MCF 10A (cell line): Measurements from ENCODE around the gene PAFAH1B2. TPM values are rescaled to one million over a fixed set of nuclear protein-coding genes. Genes with fewer than 3 reads are reported as not detected.

ENCODE experiments used
- BruUV-seq: library from RNA; stranded (reverse); fragments of 400-500 nt; replicated peaks from 2 replicates; lab custom pipeline; 2021; lab: Mats Ljungman, UMichigan
- CTCF ChIA-PET: fragments of 300-600 bp; sonication (Branson Sonifier 250); formaldehyde crosslinking; extraction: SDS; loops from one replicate; lab custom pipeline; 2021; ENCODE audit warnings: antibody characterized with exemption, inconsistent platforms; lab: Yijun Ruan, JAX
- POLR2A ChIA-PET: fragments of 300-600, 350-650 bp; sonication (Branson Sonifier 250); formaldehyde crosslinking; extraction: SDS; loops from one replicate; lab custom pipeline; 2020; ENCODE audit warnings: antibody characterized with exemption, inconsistent platforms; lab: Yijun Ruan, JAX
- DNase-seq: peaks from one replicate; pipeline ENCODE4 v3.0.0-alpha.2; 2018; ENCODE audit not compliant: unreplicated experiment
- H3K27ac Mint-ChIP-seq: one replicate; pipeline ENCODE4 v1.8.0; 2022; ENCODE audit warnings: mild to moderate bottlenecking, low read depth, mixed read lengths; ENCODE audit not compliant: unreplicated experiment
- H3K27me3 Mint-ChIP-seq: one replicate; pipeline ENCODE4 v1.8.0; 2022; ENCODE audit warnings: mixed read lengths; ENCODE audit not compliant: insufficient read depth, unreplicated experiment
- H3K36me3 Mint-ChIP-seq: one replicate; pipeline ENCODE4 v1.8.0; 2022; ENCODE audit warnings: mild to moderate bottlenecking, moderate library complexity, mixed read lengths; ENCODE audit not compliant: insufficient read depth, unreplicated experiment
- H3K4me1 Mint-ChIP-seq: one replicate; pipeline ENCODE4 v1.8.0; 2022; ENCODE audit warnings: mixed read lengths; ENCODE audit not compliant: insufficient read depth, unreplicated experiment
- H3K4me3 Mint-ChIP-seq: one replicate; pipeline ENCODE4 v1.8.0; 2022; ENCODE audit warnings: mild to moderate bottlenecking, moderate library complexity, mixed read lengths; ENCODE audit not compliant: unreplicated experiment
- H3K9me3 Mint-ChIP-seq: one replicate; pipeline ENCODE4 v1.8.0; 2022; ENCODE audit warnings: mixed read lengths; ENCODE audit not compliant: unreplicated experiment
- intact Hi-C: fragments of 100-400 bp; cut with micrococcal nuclease; formaldehyde crosslinking; loops from 2 replicates; pipeline ENCODE4 v1.14.1; 2022
- total RNA-seq: library from RNA; stranded (reverse); gene quantifications from 2 replicates; pipeline ENCODE4 v1.2.3, GENCODE V29; 2022
- TF ChIP-seq, protein P1 (sequence below): fragments of 200-600 bp; IDR thresholded peaks from one replicate; pipeline ENCODE4 v1.8.0; 2022; ENCODE audit warnings: antibody characterized with exemption, mild to moderate bottlenecking; ENCODE audit not compliant: unreplicated experiment

Gene PAFAH1B2
- total RNA-seq, 1 experiment from 2014 or later = 146 TPM

DNA sequence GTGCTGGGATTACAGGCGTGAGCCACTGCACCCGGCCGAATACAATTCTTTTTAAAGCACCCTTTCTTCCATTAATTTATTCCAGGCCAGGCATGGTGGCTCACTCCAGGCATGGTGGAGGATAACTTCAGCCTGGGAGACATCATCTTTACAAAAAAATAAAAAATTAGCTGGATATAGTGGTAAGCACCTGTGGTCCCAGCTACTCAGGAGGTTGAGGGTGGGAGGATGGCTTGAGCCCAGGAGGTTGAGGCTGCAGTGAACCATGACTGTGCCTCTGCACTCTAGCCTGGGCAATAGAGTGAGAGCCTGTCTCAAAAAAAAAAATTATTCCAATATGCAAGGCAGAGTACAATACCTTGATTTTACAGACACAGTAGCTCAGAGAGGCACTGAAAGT lies 66.5 kb downstream of the PAFAH1B2 start:
- CTCF ChIA-PET = interaction anchor here (0.6 to 3.2 kb wide), 3 partner anchors 11 to 32 kb away, joined by 3 to 18 read pairs (median 4); partner anchors contain the start of gene SIDT2
- POLR2A ChIA-PET = no interaction called here
- no peaks in the 10 kb centered on the region for H3K27me3 Mint-ChIP-seq
- no TSS peak for BruUV-seq
- no peak overlapping the region for H3K4me3 Mint-ChIP-seq
- H3K4me1 Mint-ChIP-seq = no peaks in the 10 kb centered on the region
- intact Hi-C loops = no loop called here
- no peaks in the 10 kb centered on the region for H3K9me3 Mint-ChIP-seq
- H3K36me3 Mint-ChIP-seq = peaks cover 35% of the 10 kb centered on the region
- no peak overlapping the region for H3K27ac Mint-ChIP-seq
- DNase-seq = no peak
- TF ChIP-seq, protein P1, sequence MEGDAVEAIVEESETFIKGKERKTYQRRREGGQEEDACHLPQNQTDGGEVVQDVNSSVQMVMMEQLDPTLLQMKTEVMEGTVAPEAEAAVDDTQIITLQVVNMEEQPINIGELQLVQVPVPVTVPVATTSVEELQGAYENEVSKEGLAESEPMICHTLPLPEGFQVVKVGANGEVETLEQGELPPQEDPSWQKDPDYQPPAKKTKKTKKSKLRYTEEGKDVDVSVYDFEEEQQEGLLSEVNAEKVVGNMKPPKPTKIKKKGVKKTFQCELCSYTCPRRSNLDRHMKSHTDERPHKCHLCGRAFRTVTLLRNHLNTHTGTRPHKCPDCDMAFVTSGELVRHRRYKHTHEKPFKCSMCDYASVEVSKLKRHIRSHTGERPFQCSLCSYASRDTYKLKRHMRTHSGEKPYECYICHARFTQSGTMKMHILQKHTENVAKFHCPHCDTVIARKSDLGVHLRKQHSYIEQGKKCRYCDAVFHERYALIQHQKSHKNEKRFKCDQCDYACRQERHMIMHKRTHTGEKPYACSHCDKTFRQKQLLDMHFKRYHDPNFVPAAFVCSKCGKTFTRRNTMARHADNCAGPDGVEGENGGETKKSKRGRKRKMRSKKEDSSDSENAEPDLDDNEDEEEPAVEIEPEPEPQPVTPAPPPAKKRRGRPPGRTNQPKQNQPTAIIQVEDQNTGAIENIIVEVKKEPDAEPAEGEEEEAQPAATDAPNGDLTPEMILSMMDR = no peak

DNA sequence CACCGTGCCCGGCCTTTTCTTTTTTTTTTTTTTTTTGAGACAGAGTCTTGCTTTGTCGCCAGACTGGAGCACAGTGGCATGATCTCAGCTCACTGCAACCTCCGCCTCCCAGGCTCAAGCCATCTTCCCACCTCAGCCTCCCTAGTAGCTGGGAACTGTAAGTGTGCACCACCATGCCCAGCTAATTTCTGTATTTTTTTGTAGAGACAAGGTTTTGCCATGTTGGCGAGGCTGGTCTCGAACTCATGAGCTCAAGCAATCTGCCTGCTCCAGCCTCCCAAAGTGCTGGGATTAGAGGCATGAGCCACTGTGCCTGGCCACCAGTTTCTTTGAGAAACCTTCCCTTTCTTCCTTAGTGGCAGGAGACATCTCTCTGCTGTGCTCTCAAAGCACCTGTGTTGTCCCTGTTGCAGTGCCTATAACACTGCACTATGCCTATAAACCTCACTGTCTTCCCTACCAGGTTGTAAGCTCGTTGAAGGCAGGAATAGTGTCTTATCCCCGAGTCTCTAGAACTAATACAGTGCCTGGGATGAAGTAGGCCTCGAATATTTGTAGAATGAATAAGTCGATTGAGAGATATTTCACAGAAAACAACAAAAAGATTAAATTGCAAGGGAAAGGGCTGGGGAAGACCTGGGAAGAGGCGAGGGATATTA lies 68.7 kb downstream of the PAFAH1B2 start:
- CTCF ChIA-PET = interaction anchor here (3.2 kb wide), 1 partner anchor 14 kb away, joined by 18 read pairs; no protein-coding TSS in a partner anchor
- TF ChIP-seq, protein P1 = no peak
- BruUV-seq = no TSS peak
- peaks cover 57% of the 10 kb centered on the region for H3K36me3 Mint-ChIP-seq
- H3K27ac Mint-ChIP-seq = no peak overlapping the region
- no peaks in the 10 kb centered on the region for H3K4me1 Mint-ChIP-seq
- DNase-seq = no peak
- POLR2A ChIA-PET = interaction anchor here (1.0 kb wide), 1 partner anchor 15 kb away, joined by 3 read pairs; no protein-coding TSS in a partner anchor
- intact Hi-C loops = no loop called here
- no peaks in the 10 kb centered on the region for H3K27me3 Mint-ChIP-seq
- H3K4me3 Mint-ChIP-seq = no peak overlapping the region
- H3K9me3 Mint-ChIP-seq = no peaks in the 10 kb centered on the region

DNA sequence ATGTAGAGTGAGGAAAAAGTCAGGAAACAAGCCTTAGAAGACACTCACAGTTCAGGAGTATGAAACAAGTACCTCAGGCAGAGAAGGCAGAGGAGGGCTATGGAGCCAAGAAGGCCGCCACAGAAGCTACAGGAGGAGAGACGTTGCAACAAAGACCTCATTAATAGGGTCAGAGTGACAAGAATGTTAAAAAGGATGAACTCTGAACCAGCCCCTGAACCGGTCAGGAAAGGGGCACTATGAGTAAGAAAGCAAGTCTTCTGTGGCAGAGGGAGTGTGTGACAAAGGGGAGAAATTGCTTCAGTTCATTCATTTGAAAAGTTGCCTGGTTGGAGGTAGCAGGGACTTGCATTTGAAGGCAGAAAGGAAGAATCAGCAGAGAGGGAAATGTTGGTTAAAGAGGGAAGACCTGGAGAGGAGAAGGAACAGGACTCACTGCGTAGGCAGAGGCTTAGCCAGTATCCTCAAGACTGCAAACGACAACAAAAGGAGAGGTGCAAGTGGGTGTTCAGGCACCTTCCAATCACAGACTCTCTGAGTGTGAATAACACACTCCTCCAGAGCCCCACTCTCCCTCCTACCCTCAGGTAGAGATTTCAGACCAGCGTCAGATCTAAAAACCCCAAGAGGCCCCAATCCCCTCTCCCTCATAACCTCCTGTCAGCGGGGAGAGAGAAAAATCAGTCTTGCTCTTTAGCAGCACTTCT lies 70.5 kb downstream of the PAFAH1B2 start:
- POLR2A ChIA-PET = interaction anchor here (0.9 to 1.2 kb wide), 2 partner anchors 10 to 11 kb away, joined by 3 read pairs; no protein-coding TSS in a partner anchor
- Mint-ChIP-seq H3K27ac (peak overlapping the region; percentile 80), H3K4me1 (no peaks in the 10 kb centered on the region), H3K4me3 (no peak overlapping the region), H3K27me3 (no peaks in the 10 kb centered on the region), H3K9me3 (no peaks in the 10 kb centered on the region), H3K36me3 (peaks cover 70% of the 10 kb centered on the region)
- TF ChIP-seq, protein P1 = no peak
- intact Hi-C loops = no loop called here
- no TSS peak for BruUV-seq
- CTCF ChIA-PET = interaction anchor here (0.6 to 3.2 kb wide), 6 partner anchors 12 to 334 kb away, joined by 3 to 19 read pairs (median 3); no protein-coding TSS in a partner anchor
- DNase-seq = no peak
